Measurements from ENCODE around the gene PRAMEF6. TPM values are rescaled to one million over a fixed set of nuclear protein-coding genes. Genes with fewer than 3 reads are reported as not detected.

The PRAMEF6 gene
- not detected in 2 replicates for total RNA-seq

GRCh38 chr1:12947480-12947879 is at the start of gene PRAMEF6:
Gene PRAMEF6, minus strand, starts transcription at chr1:12947580. Its CDS starts 5,062 bp downstream, at chr1:12942518.

DNA sequence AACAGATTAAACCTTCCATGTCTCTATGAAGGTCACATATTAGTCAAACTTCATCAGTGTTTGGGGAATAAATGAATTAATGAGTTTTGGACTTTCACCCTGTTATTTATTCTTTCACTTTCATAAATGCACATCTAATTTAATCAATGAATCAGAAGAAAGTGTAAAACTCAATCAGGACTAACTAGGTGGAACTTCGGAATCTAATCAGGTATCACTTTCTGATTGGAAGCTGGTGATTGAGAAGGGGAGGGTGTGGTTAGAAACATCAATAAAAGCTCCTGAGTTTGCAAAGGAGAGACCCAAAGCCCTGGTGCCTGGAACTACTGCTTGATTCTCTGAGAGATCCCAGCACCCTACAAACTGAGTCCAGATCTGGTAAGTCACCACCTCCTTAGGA is 31.1 kb downstream of the PRAMEF6 start, which contains the start of gene PRAMEF7:
PRAMEF7 (plus strand) TSS at position 301 of the 400 bp plus-strand sequence. CDS start 1,083 bp downstream, outside the sequence.

GRCh38 chr1:12898170-12898569 is 49.2 kb downstream of the PRAMEF6 start, which contains the start of gene PRAMEF10:
Gene PRAMEF10, minus strand, starts transcription at chr1:12898270. Its CDS starts 2,423 bp downstream, at chr1:12895847.

Other genes starting within 250 kb of the PRAMEF6 start
- gene AADACL3, start 231.5 kb downstream of the PRAMEF6 start, total RNA-seq = not detected in 2 replicates
- gene CFAP107, start 201.4 kb downstream of the PRAMEF6 start, total RNA-seq = not detected in 2 replicates
- gene PRAMEF12, start 173.8 kb downstream of the PRAMEF6 start, total RNA-seq = not detected in 2 replicates
- not detected in 2 replicates for gene PRAMEF1, start 156.2 kb downstream of the PRAMEF6 start, total RNA-seq
- not detected in 2 replicates for gene PRAMEF11, start 116.2 kb downstream of the PRAMEF6 start, total RNA-seq
- gene HNRNPCL1, start 98.9 kb downstream of the PRAMEF6 start, total RNA-seq = not detected in 2 replicates
- not detected in 2 replicates for gene PRAMEF2, start 90.5 kb downstream of the PRAMEF6 start, total RNA-seq
- gene PRAMEF4, start 61.4 kb downstream of the PRAMEF6 start, total RNA-seq = not detected in 2 replicates
- not detected in 2 replicates for gene PRAMEF10, start 49.3 kb downstream of the PRAMEF6 start, total RNA-seq
- gene PRAMEF7, start 31.0 kb downstream of the PRAMEF6 start, total RNA-seq = not detected in 2 replicates
- gene PRAMEF27, start 109.0 kb upstream of the PRAMEF6 start, total RNA-seq = not detected in 2 replicates
- gene HNRNPCL3, start 113.2 kb upstream of the PRAMEF6 start, total RNA-seq = not detected in 2 replicates
- not detected in 2 replicates for gene PRAMEF25, start 123.2 kb upstream of the PRAMEF6 start, total RNA-seq
- gene HNRNPCL2, start 169.3 kb upstream of the PRAMEF6 start, total RNA-seq = not detected in 2 replicates
- not detected in 2 replicates for gene PRAMEF26, start 208.4 kb upstream of the PRAMEF6 start, total RNA-seq
- gene HNRNPCL4, start 218.1 kb upstream of the PRAMEF6 start, total RNA-seq = not detected in 2 replicates
- gene PRAMEF9, start 224.3 kb upstream of the PRAMEF6 start, total RNA-seq = not detected in 2 replicates